Loucy (cell line): ENCODE results near the gene CSHL1.

Source experiments
- EZH2phosphoT487 ChIP-seq: fragments of 200-600 bp; IDR thresholded peaks from 2 replicates; pipeline ENCODE4 v1.6.1; 2018; ENCODE audit warnings: antibody characterized with exemption, mild to moderate bottlenecking, moderate library complexity, borderline replicate concordance
- TF ChIP-seq, protein P1 (sequence below): fragments of 200-600 bp; sonication (generic); conservative IDR thresholded peaks from 2 replicates; pipeline ENCODE4 v1.5.1; 2014; ENCODE audit warnings: mild to moderate bottlenecking, antibody characterized with exemption, low read length

DNA sequence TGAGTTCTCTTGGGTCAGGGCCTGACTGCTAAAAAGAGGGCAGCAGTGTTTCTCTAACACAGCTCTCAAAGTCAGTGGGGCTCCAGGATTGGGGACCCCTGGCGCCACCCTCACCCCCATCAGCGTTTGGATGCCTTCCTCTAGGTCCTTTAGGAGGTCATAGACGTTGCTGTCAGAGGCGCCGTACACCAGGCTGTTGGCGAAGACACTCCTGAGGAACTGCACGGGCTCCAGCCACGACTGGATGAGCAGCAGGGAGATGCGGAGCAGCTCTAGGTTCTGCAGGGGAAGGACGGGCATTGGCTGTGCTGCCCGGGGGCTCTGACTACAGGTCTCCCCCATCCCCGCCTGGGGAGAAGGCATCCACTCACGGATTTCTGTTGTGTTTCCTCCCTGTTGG lies 6.6 kb upstream of the CSHL1 start:
- TF ChIP-seq, protein P1, sequence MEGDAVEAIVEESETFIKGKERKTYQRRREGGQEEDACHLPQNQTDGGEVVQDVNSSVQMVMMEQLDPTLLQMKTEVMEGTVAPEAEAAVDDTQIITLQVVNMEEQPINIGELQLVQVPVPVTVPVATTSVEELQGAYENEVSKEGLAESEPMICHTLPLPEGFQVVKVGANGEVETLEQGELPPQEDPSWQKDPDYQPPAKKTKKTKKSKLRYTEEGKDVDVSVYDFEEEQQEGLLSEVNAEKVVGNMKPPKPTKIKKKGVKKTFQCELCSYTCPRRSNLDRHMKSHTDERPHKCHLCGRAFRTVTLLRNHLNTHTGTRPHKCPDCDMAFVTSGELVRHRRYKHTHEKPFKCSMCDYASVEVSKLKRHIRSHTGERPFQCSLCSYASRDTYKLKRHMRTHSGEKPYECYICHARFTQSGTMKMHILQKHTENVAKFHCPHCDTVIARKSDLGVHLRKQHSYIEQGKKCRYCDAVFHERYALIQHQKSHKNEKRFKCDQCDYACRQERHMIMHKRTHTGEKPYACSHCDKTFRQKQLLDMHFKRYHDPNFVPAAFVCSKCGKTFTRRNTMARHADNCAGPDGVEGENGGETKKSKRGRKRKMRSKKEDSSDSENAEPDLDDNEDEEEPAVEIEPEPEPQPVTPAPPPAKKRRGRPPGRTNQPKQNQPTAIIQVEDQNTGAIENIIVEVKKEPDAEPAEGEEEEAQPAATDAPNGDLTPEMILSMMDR, result no peak
- no peak for TF ChIP-seq EZH2phosphoT487
